ENCODE measurements around the gene KRT86.

KRT86 gene

GRCh38 chr12:52274521-52275120 is at the start of gene KRT86:
KRT86 (plus strand) TSS chr12:52274645; CDS start chr12:52301917, 27,272 bp downstream.
- ChIA-PET CTCF (interaction anchor here (0.7 kb wide), 1 partner anchor 115 kb away, joined by 3 read pairs; no protein-coding TSS in a partner anchor), POLR2A (no interaction called here)
- DNase-seq (ENCODE audit: extremely low spot score), result no peak
- TF ChIP-seq ARNT (IDR thresholded peaks at IDR 0.05), result no peak
- no peak for TF ChIP-seq L3MBTL2 (conservative IDR thresholded peaks at IDR 0.05)
- TF ChIP-seq BHLHE40 (IDR thresholded peaks at IDR 0.05; ENCODE audit: borderline replicate concordance), result no peak
- TF ChIP-seq NFRKB (IDR thresholded peaks at IDR 0.05), result no peak
- no peak for TF ChIP-seq HDGF (IDR thresholded peaks at IDR 0.05; ENCODE audit: borderline replicate concordance)
- TF ChIP-seq ELF4 (IDR thresholded peaks at IDR 0.05), result no peak
- no peak for TF ChIP-seq TARDBP (IDR thresholded peaks at IDR 0.05)
- TF ChIP-seq SP1 (IDR thresholded peaks at IDR 0.05), result no peak
- TF ChIP-seq FOXA1 (IDR thresholded peaks at IDR 0.05), result no peak
- TF ChIP-seq FOXK2 (IDR thresholded peaks at IDR 0.05), result no peak
- no peak for TF ChIP-seq ZNF384 (IDR thresholded peaks at IDR 0.05)
- no peak for TF ChIP-seq LEF1 (IDR thresholded peaks at IDR 0.05; ENCODE audit: borderline replicate concordance)
- TF ChIP-seq SUZ12 (IDR thresholded peaks at IDR 0.05), result no peak
- TF ChIP-seq CTBP1 (IDR thresholded peaks at IDR 0.05; ENCODE audit: borderline replicate concordance), result no peak
- no peak for TF ChIP-seq FOXM1 (IDR thresholded peaks at IDR 0.05; ENCODE audit: borderline replicate concordance)
- TF ChIP-seq, protein P1, sequence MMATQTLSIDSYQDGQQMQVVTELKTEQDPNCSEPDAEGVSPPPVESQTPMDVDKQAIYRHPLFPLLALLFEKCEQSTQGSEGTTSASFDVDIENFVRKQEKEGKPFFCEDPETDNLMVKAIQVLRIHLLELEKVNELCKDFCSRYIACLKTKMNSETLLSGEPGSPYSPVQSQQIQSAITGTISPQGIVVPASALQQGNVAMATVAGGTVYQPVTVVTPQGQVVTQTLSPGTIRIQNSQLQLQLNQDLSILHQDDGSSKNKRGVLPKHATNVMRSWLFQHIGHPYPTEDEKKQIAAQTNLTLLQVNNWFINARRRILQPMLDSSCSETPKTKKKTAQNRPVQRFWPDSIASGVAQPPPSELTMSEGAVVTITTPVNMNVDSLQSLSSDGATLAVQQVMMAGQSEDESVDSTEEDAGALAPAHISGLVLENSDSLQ (IDR thresholded peaks at IDR 0.05), result no peak

- TF ChIP-seq, protein P1 (IDR thresholded peaks at IDR 0.05), result no peak
- TF ChIP-seq SUZ12 (IDR thresholded peaks at IDR 0.05), result no peak
- no peak for TF ChIP-seq SP1 (IDR thresholded peaks at IDR 0.05)
- no peak for TF ChIP-seq HDGF (IDR thresholded peaks at IDR 0.05; ENCODE audit: borderline replicate concordance)
- no peak for TF ChIP-seq ZNF384 (IDR thresholded peaks at IDR 0.05)
- TF ChIP-seq LEF1 (IDR thresholded peaks at IDR 0.05; ENCODE audit: borderline replicate concordance), result no peak
- no peak for TF ChIP-seq BHLHE40 (IDR thresholded peaks at IDR 0.05; ENCODE audit: borderline replicate concordance)
- no peak for TF ChIP-seq ARNT (IDR thresholded peaks at IDR 0.05)
- TF ChIP-seq NFRKB (IDR thresholded peaks at IDR 0.05), result no peak
- no peak for TF ChIP-seq FOXA1 (IDR thresholded peaks at IDR 0.05)
- no peak for TF ChIP-seq ELF4 (IDR thresholded peaks at IDR 0.05)
- TF ChIP-seq FOXM1 (IDR thresholded peaks at IDR 0.05; ENCODE audit: borderline replicate concordance), result no peak
- no peak for TF ChIP-seq TARDBP (IDR thresholded peaks at IDR 0.05)
- no peak for TF ChIP-seq L3MBTL2 (conservative IDR thresholded peaks at IDR 0.05)
- TF ChIP-seq FOXK2 (IDR thresholded peaks at IDR 0.05), result no peak
- TF ChIP-seq CTBP1 (IDR thresholded peaks at IDR 0.05; ENCODE audit: borderline replicate concordance), result no peak
- no peak for DNase-seq (ENCODE audit: extremely low spot score)
- CTCF ChIA-PET, result interaction anchor here (2.4 kb wide), 1 partner anchor 12 kb away, joined by 8 read pairs; no protein-coding TSS in a partner anchor
- POLR2A ChIA-PET, result interaction anchor here (0.8 kb wide), 1 partner anchor 10 kb away, joined by 3 read pairs; no protein-coding TSS in a partner anchor
These were observed 48.7 kb upstream of the KRT86 start for GRCh38 chr12:52225752-52226151.

GRCh38 chr12:52226446-52226845 is 48.0 kb upstream of the KRT86 start:
- ChIA-PET CTCF (no interaction called here), POLR2A (no interaction called here)
- DNase-seq (ENCODE audit: extremely low spot score), result no peak
- TF ChIP-seq L3MBTL2 (conservative IDR thresholded peaks at IDR 0.05), result no peak

DNA sequence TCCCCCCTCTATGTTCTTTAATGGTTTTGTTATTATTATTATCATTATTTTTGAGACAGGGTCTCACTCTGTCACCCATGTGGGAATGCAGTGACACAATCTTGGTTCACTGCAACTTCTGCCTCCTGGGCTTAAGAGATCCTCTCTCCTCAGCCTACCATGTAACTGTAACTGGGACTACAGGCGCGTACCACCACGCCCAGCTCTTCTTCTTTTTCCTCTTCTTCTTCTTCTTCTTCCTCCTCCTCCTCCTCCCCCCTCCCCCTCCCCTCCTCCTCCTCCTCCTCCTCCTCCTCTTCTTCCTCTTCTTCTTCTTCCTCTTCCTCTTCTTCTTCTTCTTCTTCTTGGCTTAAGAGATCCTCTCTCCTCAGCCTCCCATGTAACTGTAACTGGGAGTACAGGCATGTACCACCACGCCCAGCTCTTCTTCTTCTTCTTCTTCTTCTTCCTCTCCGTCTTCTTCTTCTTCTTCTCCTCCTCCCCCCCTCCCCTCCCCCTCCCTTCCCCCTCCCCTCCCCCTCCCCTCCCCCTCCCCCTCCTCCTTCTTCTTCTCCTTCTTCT is 46.8 kb upstream of the KRT86 start:
- TF ChIP-seq, protein P1 (IDR thresholded peaks at IDR 0.05), result no peak
- TF ChIP-seq NFRKB (IDR thresholded peaks at IDR 0.05) (no peak), ZNF384 (IDR thresholded peaks at IDR 0.05) (no peak), HDGF (IDR thresholded peaks at IDR 0.05; ENCODE audit: borderline replicate concordance) (no peak), FOXM1 (IDR thresholded peaks at IDR 0.05; ENCODE audit: borderline replicate concordance) (no peak), ARNT (IDR thresholded peaks at IDR 0.05) (no peak), L3MBTL2 (conservative IDR thresholded peaks at IDR 0.05) (no peak), FOXK2 (IDR thresholded peaks at IDR 0.05) (no peak), LEF1 (IDR thresholded peaks at IDR 0.05; ENCODE audit: borderline replicate concordance) (no peak)
- POLR2A ChIA-PET, result no interaction called here
- CTCF ChIA-PET, result no interaction called here
- DNase-seq (ENCODE audit: extremely low spot score), result no peak

GRCh38 chr12:52228366-52228765 is 46.1 kb upstream of the KRT86 start:
- DNase-seq (ENCODE audit: extremely low spot score), result no peak
- ChIA-PET CTCF (no interaction called here), POLR2A (no interaction called here)
- TF ChIP-seq ELF4 (IDR thresholded peaks at IDR 0.05), result no peak
- TF ChIP-seq TARDBP (IDR thresholded peaks at IDR 0.05), result no peak
- TF ChIP-seq BHLHE40 (IDR thresholded peaks at IDR 0.05; ENCODE audit: borderline replicate concordance), result no peak
- no peak for TF ChIP-seq SP1 (IDR thresholded peaks at IDR 0.05)
- no peak for TF ChIP-seq FOXK2 (IDR thresholded peaks at IDR 0.05)
- TF ChIP-seq, protein P1 (IDR thresholded peaks at IDR 0.05), result no peak
- TF ChIP-seq HDGF (IDR thresholded peaks at IDR 0.05; ENCODE audit: borderline replicate concordance), result no peak
- TF ChIP-seq ARNT (IDR thresholded peaks at IDR 0.05), result no peak

GRCh38 chr12:52228931-52229330 is 45.5 kb upstream of the KRT86 start:
- no peak for DNase-seq (ENCODE audit: extremely low spot score)
- TF ChIP-seq TARDBP (IDR thresholded peaks at IDR 0.05) (no peak), ARNT (IDR thresholded peaks at IDR 0.05) (no peak), FOXA1 (IDR thresholded peaks at IDR 0.05) (no peak), NFRKB (IDR thresholded peaks at IDR 0.05) (no peak), LEF1 (IDR thresholded peaks at IDR 0.05; ENCODE audit: borderline replicate concordance) (no peak), SUZ12 (IDR thresholded peaks at IDR 0.05) (no peak), HDGF (IDR thresholded peaks at IDR 0.05; ENCODE audit: borderline replicate concordance) (no peak), L3MBTL2 (conservative IDR thresholded peaks at IDR 0.05) (no peak)
- POLR2A ChIA-PET, result no interaction called here
- CTCF ChIA-PET, result no interaction called here
